ENCODE results near the gene RAD9A. TPM values are rescaled to one million over a fixed set of nuclear protein-coding genes. Genes with fewer than 3 reads are reported as not detected.
A peak's percentile ranks its signal among the peaks of the same experiment; 100 is the strongest.

Gene RAD9A
- total and polyA plus RNA-seq, 4 donors, result 14.1 to 35.9 (median 21.2) TPM

DNA sequence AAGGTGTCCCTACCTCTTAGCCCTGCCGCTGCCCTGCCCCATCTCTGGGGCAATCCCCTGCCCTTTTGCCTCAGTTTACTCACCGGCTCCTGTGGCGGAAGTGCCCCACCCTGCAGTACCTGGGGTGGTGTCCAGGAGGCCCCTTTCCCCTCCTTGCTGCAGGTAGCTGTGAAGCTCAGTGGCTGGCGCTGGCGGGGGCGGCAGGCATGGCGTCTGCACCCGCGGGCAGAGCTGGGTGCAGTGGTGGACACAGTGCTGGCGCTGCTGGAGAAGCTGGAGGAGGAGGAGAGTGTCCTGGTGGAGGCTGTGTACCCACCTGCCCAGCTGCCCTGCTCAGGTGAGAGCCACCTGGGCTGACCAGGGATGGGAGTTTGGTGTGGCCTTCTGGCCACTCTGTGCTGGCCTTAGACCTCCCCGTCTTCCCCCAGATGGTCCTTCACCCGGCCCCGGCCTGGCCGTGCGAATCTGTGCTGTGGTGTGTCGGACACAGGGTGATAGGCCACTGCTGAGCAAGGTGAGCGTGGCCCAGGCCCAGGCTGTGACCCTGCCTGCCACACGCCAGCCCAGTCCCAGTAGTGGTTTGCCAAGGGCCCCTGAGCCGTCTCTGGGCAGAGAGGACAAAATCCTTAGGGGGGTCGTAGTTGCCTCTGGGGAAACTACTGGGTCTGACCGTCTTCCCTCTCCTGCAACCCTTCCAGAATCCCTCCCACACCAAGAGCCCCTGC lies 27.7 kb downstream of the RAD9A start:
- peaks cover 0 to 2% (median 0%) of the 10 kb centered on the region in 4 donors for H3K9me3 ChIP-seq (ENCODE audit: control insufficient read depth in 4 of 4, insufficient read depth in 3 of 4, low read length in 3 of 4)
- DNase-seq, result no peak
- no peak overlapping the region for H3K9ac ChIP-seq (ENCODE audit: insufficient read depth in 1 of 2, low read length in 2 of 2)
- ATAC-seq (ENCODE audit: insufficient read depth, low FRiP score), result no peak
- H3K27me3 ChIP-seq (ENCODE audit: control insufficient read depth in 3 of 3, insufficient read depth in 3 of 3, low read length in 2 of 3), result peaks cover 0 to 2% (median 0%) of the 10 kb centered on the region in 3 donors
- H3K27ac ChIP-seq (ENCODE audit: low read depth in 1 of 2, low read length in 1 of 2), result no peak overlapping the region
- TF ChIP-seq, protein P1, sequence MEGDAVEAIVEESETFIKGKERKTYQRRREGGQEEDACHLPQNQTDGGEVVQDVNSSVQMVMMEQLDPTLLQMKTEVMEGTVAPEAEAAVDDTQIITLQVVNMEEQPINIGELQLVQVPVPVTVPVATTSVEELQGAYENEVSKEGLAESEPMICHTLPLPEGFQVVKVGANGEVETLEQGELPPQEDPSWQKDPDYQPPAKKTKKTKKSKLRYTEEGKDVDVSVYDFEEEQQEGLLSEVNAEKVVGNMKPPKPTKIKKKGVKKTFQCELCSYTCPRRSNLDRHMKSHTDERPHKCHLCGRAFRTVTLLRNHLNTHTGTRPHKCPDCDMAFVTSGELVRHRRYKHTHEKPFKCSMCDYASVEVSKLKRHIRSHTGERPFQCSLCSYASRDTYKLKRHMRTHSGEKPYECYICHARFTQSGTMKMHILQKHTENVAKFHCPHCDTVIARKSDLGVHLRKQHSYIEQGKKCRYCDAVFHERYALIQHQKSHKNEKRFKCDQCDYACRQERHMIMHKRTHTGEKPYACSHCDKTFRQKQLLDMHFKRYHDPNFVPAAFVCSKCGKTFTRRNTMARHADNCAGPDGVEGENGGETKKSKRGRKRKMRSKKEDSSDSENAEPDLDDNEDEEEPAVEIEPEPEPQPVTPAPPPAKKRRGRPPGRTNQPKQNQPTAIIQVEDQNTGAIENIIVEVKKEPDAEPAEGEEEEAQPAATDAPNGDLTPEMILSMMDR (IDR thresholded peaks at IDR 0.05; ENCODE audit: control extremely low read depth, extremely low read depth), result no peak
- WGBS, 2 donors, result 91 to 92% methylated on average over 20 to 21 of the region's 21 CpGs
- no peaks in the 10 kb centered on the region for H3K36me3 ChIP-seq (ENCODE audit: control insufficient read depth in 4 of 4, insufficient read depth in 4 of 4, low read length in 4 of 4)
- H3K4me3 ChIP-seq, result no peak overlapping the region
- H3K4me1 ChIP-seq (ENCODE audit: control insufficient read depth in 5 of 5, insufficient read depth in 5 of 5, low read length in 5 of 5), result peaks cover 0 to 41% (median 18%) of the 10 kb centered on the region in 5 donors

- H3K4me1 ChIP-seq (ENCODE audit: control insufficient read depth in 5 of 5, insufficient read depth in 5 of 5, low read length in 5 of 5), result peaks cover 0 to 41% (median 13%) of the 10 kb centered on the region in 5 donors
- peak overlapping the region; percentile 57 for H3K4me3 ChIP-seq
- H3K36me3 ChIP-seq (ENCODE audit: control insufficient read depth in 4 of 4, insufficient read depth in 4 of 4, low read length in 4 of 4), result no peaks in the 10 kb centered on the region
- peaks cover 0 to 2% (median 0%) of the 10 kb centered on the region in 4 donors for H3K9me3 ChIP-seq (ENCODE audit: control insufficient read depth in 4 of 4, insufficient read depth in 3 of 4, low read length in 3 of 4)
- no peak overlapping the region for H3K9ac ChIP-seq (ENCODE audit: insufficient read depth in 1 of 2, low read length in 2 of 2)
- TF ChIP-seq, protein P1 (IDR thresholded peaks at IDR 0.05; ENCODE audit: control extremely low read depth, extremely low read depth), result no peak
- DNase-seq, result no peak
- no peaks in the 10 kb centered on the region for H3K27me3 ChIP-seq (ENCODE audit: control insufficient read depth in 3 of 3, insufficient read depth in 3 of 3, low read length in 2 of 3)
- WGBS, 2 donors, result 38 to 43% methylated on average over 15 of the region's 15 CpGs
- H3K27ac ChIP-seq (ENCODE audit: low read depth in 1 of 2, low read length in 1 of 2), result peak overlapping the region; percentile 92 to 94
- ATAC-seq (ENCODE audit: insufficient read depth, low FRiP score), result no peak
Observed at GRCh38 chr11:67420147-67420645, 28.4 kb downstream of the RAD9A start.

DNA sequence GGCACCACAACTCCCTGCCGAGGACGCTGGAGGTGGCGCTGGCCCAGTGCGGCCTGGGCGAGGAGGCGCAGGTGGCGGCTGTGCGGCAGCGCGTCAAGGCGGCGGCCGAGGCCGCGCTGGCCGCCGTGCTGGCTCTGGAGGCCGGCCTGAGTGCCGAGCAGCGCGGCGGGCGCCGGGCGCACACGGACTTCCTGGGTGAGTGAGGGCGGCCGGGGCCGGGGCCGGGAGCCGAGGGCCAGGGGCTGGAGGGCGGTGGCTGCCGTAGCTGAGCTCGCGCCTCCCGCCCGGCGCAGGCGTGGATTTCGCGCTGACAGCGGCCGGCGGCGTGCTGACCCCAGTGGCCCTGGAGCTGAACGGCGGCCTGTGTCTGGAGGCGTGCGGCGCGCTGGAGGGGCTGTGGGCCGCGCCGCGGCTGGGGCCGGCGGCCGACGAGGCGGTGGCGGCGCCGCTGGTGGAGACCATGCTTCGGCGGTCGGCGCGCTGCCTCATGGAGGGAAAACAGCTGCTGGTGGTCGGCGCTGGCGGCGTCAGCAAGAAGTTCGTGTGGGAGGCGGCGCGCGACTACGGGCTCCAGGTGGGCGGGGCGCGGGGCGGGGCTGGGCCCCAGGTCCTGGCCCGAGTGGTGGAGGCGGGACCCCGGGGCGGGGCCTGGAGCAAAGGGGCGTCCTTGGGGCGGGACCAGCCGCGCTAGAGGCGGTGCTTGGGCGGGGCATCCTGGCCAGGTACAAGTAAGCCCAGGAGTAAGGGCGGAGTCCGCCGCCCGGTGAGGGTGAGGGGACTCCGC lies 29.1 kb downstream of the RAD9A start:
- Histone ChIP-seq H3K4me1 (ENCODE audit: control insufficient read depth in 5 of 5, insufficient read depth in 5 of 5, low read length in 5 of 5) (peaks cover 0 to 41% (median 12%) of the 10 kb centered on the region in 5 donors), H3K27me3 (ENCODE audit: control insufficient read depth in 3 of 3, insufficient read depth in 3 of 3, low read length in 2 of 3) (no peaks in the 10 kb centered on the region)

More for the DNA sequence above, 29.1 kb downstream of the RAD9A start:
- ATAC-seq (ENCODE audit: insufficient read depth, low FRiP score) (peak; percentile 97), DNase-seq (peak; percentile 95 to 98 (median 96))
- Histone ChIP-seq H3K36me3 (ENCODE audit: control insufficient read depth in 4 of 4, insufficient read depth in 4 of 4, low read length in 4 of 4) (no peaks in the 10 kb centered on the region), H3K4me3 (peak overlapping the region; percentile 57), H3K27ac (ENCODE audit: low read depth in 1 of 2, low read length in 1 of 2) (peak overlapping the region; percentile 92 to 94), H3K9ac (ENCODE audit: insufficient read depth in 1 of 2, low read length in 2 of 2) (no peak overlapping the region), H3K9me3 (ENCODE audit: control insufficient read depth in 4 of 4, insufficient read depth in 3 of 4, low read length in 3 of 4) (peaks cover 0 to 2% (median 0%) of the 10 kb centered on the region in 4 donors)
- TF ChIP-seq, protein P1 (IDR thresholded peaks at IDR 0.05; ENCODE audit: control extremely low read depth, extremely low read depth), result no peak
- 1% methylated on average over 72 to 97 of the region's 97 CpGs for WGBS, 2 donors

Measured in lung (tissue), 12 donors.